ENCODE results near the gene PHC3.

The PHC3 gene

DNA sequence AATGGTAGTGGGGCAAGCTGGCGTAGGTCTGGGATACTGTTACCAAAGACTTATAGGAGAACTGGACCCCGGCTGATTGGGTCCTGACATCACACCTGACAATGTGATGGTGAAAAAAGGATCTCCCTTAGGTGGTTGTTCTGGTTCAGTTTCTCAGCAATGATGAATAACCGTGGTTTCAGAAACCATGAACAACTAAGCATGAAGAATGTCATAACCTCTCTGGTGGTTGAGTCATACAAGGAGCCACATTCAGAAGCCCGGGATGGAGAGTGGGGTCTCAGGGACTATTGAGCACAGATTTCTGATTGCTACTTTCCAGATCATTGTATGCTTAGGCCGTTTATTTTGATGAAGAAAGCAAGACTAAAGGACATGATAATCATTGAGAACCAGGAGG, 126.3 kb downstream of the PHC3 start:
- ATAC-seq: peak; percentile 85
- Mint-ChIP-seq H3K27ac (peak overlapping the region; percentile 90), H3K9me3 (no peaks in the 10 kb centered on the region), H3K4me3 (peak overlapping the region; percentile 66), H3K4me1 (peaks cover 48% of the 10 kb centered on the region), H3K36me3 (peaks cover 6% of the 10 kb centered on the region), H3K27me3 (no peaks in the 10 kb centered on the region)

DNA sequence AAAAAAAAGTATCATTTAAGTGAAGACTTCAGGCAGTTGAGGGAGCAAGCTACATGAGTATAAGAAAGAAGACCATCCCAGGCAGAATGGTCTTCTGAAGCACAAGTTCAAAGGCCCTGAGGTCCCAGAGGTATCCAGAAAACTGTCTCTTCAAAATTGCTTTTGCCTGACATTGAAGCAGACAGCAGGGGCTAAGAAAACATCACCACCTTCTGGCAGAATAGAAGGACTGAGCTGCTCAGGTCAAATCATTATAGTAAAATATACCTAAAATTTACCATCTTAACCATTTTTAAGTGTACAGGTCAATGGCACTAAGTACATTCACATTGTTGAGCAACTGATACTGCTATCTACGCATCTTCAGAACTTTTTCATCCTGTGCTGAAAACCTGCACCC, 127.3 kb downstream of the PHC3 start:
- no peak for ATAC-seq
- H3K4me1 Mint-ChIP-seq: peaks cover 52% of the 10 kb centered on the region
- H3K27ac Mint-ChIP-seq: peak overlapping the region; percentile 90
- H3K27me3 Mint-ChIP-seq: no peaks in the 10 kb centered on the region
- peaks cover 6% of the 10 kb centered on the region for H3K36me3 Mint-ChIP-seq
- no peak overlapping the region for H3K4me3 Mint-ChIP-seq
- no peaks in the 10 kb centered on the region for H3K9me3 Mint-ChIP-seq

DNA sequence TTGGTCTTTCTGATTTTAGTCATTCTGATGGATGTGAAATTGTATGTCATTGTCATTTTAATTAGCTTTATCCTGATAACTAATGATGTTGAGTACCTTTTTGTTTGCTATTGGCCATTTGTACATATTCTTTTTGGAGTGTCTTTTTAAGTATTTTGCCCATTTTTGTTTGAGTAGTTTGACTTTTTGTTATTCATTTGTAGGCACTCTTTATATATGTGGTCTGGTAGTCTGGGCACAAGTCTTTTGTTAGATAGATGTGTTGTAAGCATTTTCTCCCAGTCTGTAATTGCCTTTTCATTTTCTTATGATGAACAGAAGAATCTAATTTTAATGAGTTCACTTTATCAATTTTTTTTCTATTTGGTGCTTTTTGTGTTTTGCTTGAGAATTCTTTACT, 129.1 kb downstream of the PHC3 start:
- no peak for ATAC-seq
- H3K4me1 Mint-ChIP-seq: peaks cover 38% of the 10 kb centered on the region
- no peaks in the 10 kb centered on the region for H3K27me3 Mint-ChIP-seq
- no peak overlapping the region for H3K27ac Mint-ChIP-seq
- peaks cover 6% of the 10 kb centered on the region for H3K36me3 Mint-ChIP-seq
- H3K9me3 Mint-ChIP-seq: no peaks in the 10 kb centered on the region
- no peak overlapping the region for H3K4me3 Mint-ChIP-seq

DNA sequence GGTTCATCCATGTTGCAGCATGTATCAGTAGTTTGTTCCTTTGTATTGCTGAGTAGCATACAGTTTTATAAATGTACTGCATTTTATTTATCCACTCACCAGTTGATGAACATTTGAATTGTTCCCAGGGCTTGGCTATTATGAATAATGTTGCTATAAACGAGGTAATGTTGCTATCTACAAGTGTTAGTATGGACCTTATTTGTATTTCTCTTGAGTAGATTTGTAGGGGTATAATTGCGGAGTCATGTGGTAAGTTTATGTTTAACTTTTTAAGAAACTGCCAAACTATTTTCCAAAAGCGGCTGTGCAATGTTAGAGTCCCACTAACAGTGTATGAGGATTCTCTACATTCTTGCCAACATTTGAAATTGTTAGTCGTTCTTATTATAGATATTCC, 130.8 kb downstream of the PHC3 start:
- H3K9me3 Mint-ChIP-seq: no peaks in the 10 kb centered on the region
- no peak overlapping the region for H3K27ac Mint-ChIP-seq
- ATAC-seq: no peak
- peaks cover 6% of the 10 kb centered on the region for H3K36me3 Mint-ChIP-seq
- no peaks in the 10 kb centered on the region for H3K27me3 Mint-ChIP-seq
- H3K4me1 Mint-ChIP-seq: peaks cover 32% of the 10 kb centered on the region
- no peak overlapping the region for H3K4me3 Mint-ChIP-seq

- H3K9me3 Mint-ChIP-seq: no peaks in the 10 kb centered on the region
- ATAC-seq: no peak
- peaks cover 29% of the 10 kb centered on the region for H3K4me1 Mint-ChIP-seq
- H3K36me3 Mint-ChIP-seq: peaks cover 6% of the 10 kb centered on the region
- no peak overlapping the region for H3K4me3 Mint-ChIP-seq
- peak overlapping the region; percentile 46 for H3K27ac Mint-ChIP-seq
- no peaks in the 10 kb centered on the region for H3K27me3 Mint-ChIP-seq
Observed at GRCh38 chr3:170049146-170050000, 132.2 kb downstream of the PHC3 start.

GRCh38 chr3:170047133-170047404, 134.5 kb downstream of the PHC3 start:
- H3K9me3 Mint-ChIP-seq: no peaks in the 10 kb centered on the region
- H3K36me3 Mint-ChIP-seq: no peaks in the 10 kb centered on the region
- no peak for ATAC-seq
- H3K4me1 Mint-ChIP-seq: peaks cover 38% of the 10 kb centered on the region
- no peak overlapping the region for H3K4me3 Mint-ChIP-seq
- no peaks in the 10 kb centered on the region for H3K27me3 Mint-ChIP-seq
- H3K27ac Mint-ChIP-seq: peak overlapping the region; percentile 86

GRCh38 chr3:170046269-170047132, 135.0 kb downstream of the PHC3 start:
- Mint-ChIP-seq H3K4me1 (peaks cover 44% of the 10 kb centered on the region), H3K4me3 (no peak overlapping the region), H3K27ac (peak overlapping the region; percentile 86)

DNA sequence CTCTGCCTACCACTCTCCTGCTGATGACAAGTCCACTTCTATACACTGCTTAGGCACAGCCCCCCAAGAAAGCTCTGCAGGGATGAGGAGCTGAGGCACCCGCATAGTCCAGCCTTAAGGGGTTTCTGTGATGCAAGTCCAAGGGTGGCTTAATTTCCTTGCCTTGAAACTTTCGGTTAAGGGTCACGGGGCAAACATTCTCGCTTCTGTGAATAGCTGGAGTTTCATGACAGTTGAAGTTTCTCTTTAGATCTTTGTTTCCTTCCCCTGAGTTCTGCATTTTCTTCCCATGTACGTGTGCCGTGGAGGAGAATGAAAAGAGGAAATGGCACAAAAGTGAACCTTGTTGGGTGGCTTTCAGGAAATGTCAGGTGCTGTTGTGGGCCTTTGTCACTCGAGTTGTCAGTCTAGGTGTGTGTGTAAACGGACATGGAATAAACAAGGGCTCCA, 136.7 kb downstream of the PHC3 start:
- H3K9me3 Mint-ChIP-seq: no peaks in the 10 kb centered on the region
- H3K36me3 Mint-ChIP-seq: peaks cover 17% of the 10 kb centered on the region
- H3K27ac Mint-ChIP-seq: peak overlapping the region; percentile 86
- H3K4me3 Mint-ChIP-seq: peak overlapping the region; percentile 30
- peaks cover 61% of the 10 kb centered on the region for H3K4me1 Mint-ChIP-seq
- H3K27me3 Mint-ChIP-seq: no peaks in the 10 kb centered on the region
- peak; percentile 90 for ATAC-seq

More at GRCh38 chr3:170046269-170047132, 135.0 kb downstream of the PHC3 start:
- Mint-ChIP-seq H3K9me3 (no peaks in the 10 kb centered on the region), H3K27me3 (no peaks in the 10 kb centered on the region), H3K36me3 (peaks cover under 1% of the 10 kb centered on the region)
- ATAC-seq: no peak

DNA sequence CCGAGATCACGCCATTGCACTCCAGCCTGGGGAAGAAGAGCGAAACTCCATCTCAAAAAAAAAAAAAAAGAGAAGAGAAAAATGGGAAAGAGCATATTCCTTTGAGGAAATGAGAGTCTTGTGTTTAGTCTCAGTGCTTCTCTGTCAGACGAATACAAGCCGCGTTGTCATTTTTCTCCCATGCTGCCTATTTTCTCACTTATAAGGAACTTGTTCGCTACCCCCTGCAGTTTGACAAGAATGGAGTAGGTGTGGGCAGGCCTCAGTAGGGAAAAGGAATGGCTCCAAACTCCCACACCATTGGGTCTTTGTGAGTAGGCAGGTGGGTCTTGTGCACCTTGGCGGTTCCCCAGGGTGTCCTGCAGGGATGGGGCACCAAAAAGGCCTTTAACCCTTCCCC, 137.3 kb downstream of the PHC3 start:
- Mint-ChIP-seq H3K27ac (peak overlapping the region; percentile 86), H3K36me3 (peaks cover 23% of the 10 kb centered on the region), H3K4me3 (no peak overlapping the region), H3K9me3 (no peaks in the 10 kb centered on the region), H3K4me1 (peaks cover 62% of the 10 kb centered on the region), H3K27me3 (no peaks in the 10 kb centered on the region)
- no peak for ATAC-seq

GRCh38 chr3:170043506-170043905, 138.0 kb downstream of the PHC3 start:
- no peaks in the 10 kb centered on the region for H3K9me3 Mint-ChIP-seq
- no peak overlapping the region for H3K4me3 Mint-ChIP-seq
- H3K27me3 Mint-ChIP-seq: no peaks in the 10 kb centered on the region
- no peak overlapping the region for H3K27ac Mint-ChIP-seq
- peaks cover 69% of the 10 kb centered on the region for H3K4me1 Mint-ChIP-seq
- ATAC-seq: no peak
- H3K36me3 Mint-ChIP-seq: peaks cover 25% of the 10 kb centered on the region

- Mint-ChIP-seq H3K27me3 (no peaks in the 10 kb centered on the region), H3K27ac (peak overlapping the region; percentile 79), H3K36me3 (peaks cover 25% of the 10 kb centered on the region), H3K4me1 (peaks cover 59% of the 10 kb centered on the region), H3K4me3 (peak overlapping the region; percentile 51), H3K9me3 (no peaks in the 10 kb centered on the region)
- ATAC-seq: no peak
Observed at GRCh38 chr3:170040418-170040817, 141.1 kb downstream of the PHC3 start.

GRCh38 chr3:170038434-170039110, 143.0 kb downstream of the PHC3 start:
- Mint-ChIP-seq H3K4me1 (peaks cover 45% of the 10 kb centered on the region), H3K9me3 (no peaks in the 10 kb centered on the region), H3K36me3 (peaks cover 25% of the 10 kb centered on the region), H3K4me3 (peak overlapping the region; percentile 90), H3K27me3 (no peaks in the 10 kb centered on the region), H3K27ac (peak overlapping the region; percentile 88)
- ATAC-seq: peak; percentile 54

Measured in stimulated activated memory B cell treated with anti-CD40 and anti-IgM and Interleukin-4, amounts not matched to agents 10 μg/mL and 1 μg/mL and 100 μg/mL, for 72 hours (primary cell).